Endothelial cell of umbilical vein (primary cell): ENCODE data around the gene CCDC88B. TPM values are rescaled to one million over a fixed set of nuclear protein-coding genes. Genes with fewer than 3 reads are reported as not detected.

Experiments used
- BruUV-seq: library from RNA; stranded (reverse); fragments of 400-500 nt; replicated peaks from 2 replicates; lab custom pipeline; 2021; lab: Mats Ljungman, UMichigan
- CTCF ChIA-PET: fragments of 300-600, 350-600 bp; sonication (Branson Sonifier 250); formaldehyde crosslinking; loops from one replicate; lab custom pipeline; 2021; ENCODE audit warnings: antibody characterized with exemption, inconsistent platforms; lab: Charles Lee
- POLR2A ChIA-PET: fragments of 300-600, 350-600 bp; sonication (Branson Sonifier 250); formaldehyde crosslinking; loops from one replicate; lab custom pipeline; 2021; ENCODE audit warnings: antibody characterized with exemption, inconsistent platforms; lab: Charles Lee
- DNase-seq: peaks from one replicate; pipeline ENCODE4 v3.0.0-alpha.2; 2011; ENCODE audit warnings: low read depth, low spot score
- FAIRE-seq: peaks from 2 replicates; lab custom pipeline; 2011; peaks lifted over from hg19 to GRCh38; lab: Jason Lieb, UNC
- H2AFZ ChIP-seq: 2 replicates; pipeline ENCODE4 v1.6.0; 2012; ENCODE audit warnings: low read depth, low read length, control low read depth, inconsistent platforms
- H3K27ac ChIP-seq: 2 replicates; pipeline ENCODE4 v1.5.1; 2011; ENCODE audit warnings: low read depth, mild to moderate bottlenecking, control low read depth, low read length, moderate library complexity; ENCODE audit not compliant: insufficient read depth
- H3K27me3 ChIP-seq, 2 experiments: 2 replicates each; pipeline versions ENCODE4 v1.6.0 to v1.6.1; 2011; ENCODE audit warnings: low read length in 2 of 2, mixed read lengths in 1 of 2; ENCODE audit not compliant: control insufficient read depth in 2 of 2, insufficient read depth in 2 of 2
- H3K36me3 ChIP-seq, 2 experiments: 2 replicates in 1 of 2; 3 replicates in 1 of 2; pipeline ENCODE4 v1.5.1; 2011; ENCODE audit warnings: low read length in 2 of 2, mild to moderate bottlenecking in 1 of 2, moderate library complexity in 1 of 2; ENCODE audit not compliant: control insufficient read depth in 2 of 2, insufficient read depth in 2 of 2; ENCODE audit errors: extremely low read depth in 1 of 2
- H3K4me1 ChIP-seq: 3 replicates; pipeline ENCODE4 v1.5.1; 2011; ENCODE audit warnings: mild to moderate bottlenecking, low read length; ENCODE audit not compliant: control insufficient read depth, insufficient read depth; ENCODE audit errors: extremely low read depth
- H3K4me2 ChIP-seq: 2 replicates; pipeline ENCODE4 v1.6.1; 2011; ENCODE audit warnings: low read length, control low read depth, mixed read lengths; ENCODE audit not compliant: insufficient read depth
- H3K4me3 ChIP-seq, 3 experiments: fragments of 200-600 bp in 1 of 3; sonication (generic), shearing (Covaris generic) in 1 of 3; replicated peaks in 1 of 3; 2 replicates each; pipeline ENCODE4 v1.5.1; 2011 to 2016; ENCODE audit warnings: control low read depth in 3 of 3, low read length in 3 of 3, mild to moderate bottlenecking in 2 of 3, inconsistent platforms in 1 of 3, low read depth in 1 of 3, moderate library complexity in 1 of 3; ENCODE audit not compliant: insufficient read depth in 1 of 3
- H3K79me2 ChIP-seq: 2 replicates; pipeline ENCODE4 v1.6.0; 2012; ENCODE audit warnings: low read length, inconsistent platforms; ENCODE audit not compliant: control insufficient read depth, insufficient read depth
- H3K9ac ChIP-seq: replicated peaks from 2 replicates; pipeline ENCODE3; 2011; ENCODE audit warnings: low read length, control low read depth; ENCODE audit not compliant: insufficient read depth; ENCODE audit errors: extremely low read depth
- H3K9me1 ChIP-seq: replicated peaks from 3 replicates; pipeline ENCODE4 v1.6.0; 2011; ENCODE audit warnings: mild to moderate bottlenecking, low read length; ENCODE audit not compliant: control insufficient read depth, insufficient read depth; ENCODE audit errors: extremely low read depth
- H3K9me3 ChIP-seq: replicated peaks from 2 replicates; pipeline ENCODE4 v1.5.1; 2012; ENCODE audit warnings: low read length, inconsistent platforms; ENCODE audit not compliant: control insufficient read depth, insufficient read depth
- H4K20me1 ChIP-seq: replicated peaks from 2 replicates; pipeline ENCODE3; 2011; ENCODE audit warnings: mild to moderate bottlenecking, low read length; ENCODE audit not compliant: control insufficient read depth, insufficient read depth; ENCODE audit errors: extremely low read depth
- CTCF ChIP-seq, 2 donors: IDR thresholded peaks; 1 replicate in 1 of 2; 2 replicates in 1 of 2; pipeline ENCODE4 v1.5.1; 2011; ENCODE audit warnings: low read length in 2 of 2, mild to moderate bottlenecking in 2 of 2, moderate library complexity in 2 of 2, control low read depth in 1 of 2, inconsistent platforms in 1 of 2, low read depth in 1 of 2; ENCODE audit not compliant: insufficient read depth in 1 of 2; ENCODE audit errors: extremely low read depth in 1 of 2
- EZH2 ChIP-seq: IDR thresholded peaks from 2 replicates; pipeline ENCODE4 v1.6.1; 2012; ENCODE audit warnings: borderline replicate concordance, low read depth, mild to moderate bottlenecking, moderate library complexity, low read length, inconsistent platforms; ENCODE audit not compliant: severe bottlenecking
- FOS ChIP-seq: IDR thresholded peaks from 2 replicates; pipeline ENCODE4 v1.6.1; 2011; ENCODE audit warnings: mild to moderate bottlenecking, low read length, moderate library complexity, borderline replicate concordance; ENCODE audit not compliant: insufficient read depth
- GATA2 ChIP-seq: IDR thresholded peaks from 2 replicates; pipeline ENCODE4 v1.7.0; 2011; ENCODE audit warnings: low read depth, mild to moderate bottlenecking, moderate library complexity, mixed read lengths, low read length; ENCODE audit not compliant: insufficient read length, insufficient read depth
- JUN ChIP-seq: IDR thresholded peaks from 2 replicates; pipeline ENCODE4 v1.6.1; 2011; ENCODE audit warnings: borderline replicate concordance, low read depth; ENCODE audit not compliant: insufficient read length, insufficient read depth
- MYC ChIP-seq: IDR thresholded peaks from one replicate; pipeline ENCODE4 v1.6.1; 2011; ENCODE audit warnings: mild to moderate bottlenecking, low read depth, low read length
- POLR2A ChIP-seq: IDR thresholded peaks from 2 replicates; pipeline ENCODE4 v1.6.1; 2012; ENCODE audit warnings: low read depth, mild to moderate bottlenecking, control low read depth, low read length
- POLR2AphosphoS5 ChIP-seq: IDR thresholded peaks from 2 replicates; pipeline ENCODE4 v1.6.1; 2012; ENCODE audit warnings: low read depth, mild to moderate bottlenecking, control low read depth, low read length, moderate library complexity; ENCODE audit not compliant: insufficient read depth
- dilution Hi-C: fragments of 300-500 bp; cut with MboI; formaldehyde crosslinking; loops from one replicate; pipeline ENCODE4 v1.15.0; 2019; ENCODE audit warnings: low sequenced_read_pairs; ENCODE audit not compliant: extremely low pct_ligation_motif_present
- intact Hi-C: fragments of 100-400 bp; cut with micrococcal nuclease; formaldehyde crosslinking; loops from one replicate; pipeline ENCODE4 v1.10.0; 2022
- polyA plus RNA-seq, 4 experiments: library from polyadenylated mRNA; depleted of rRNA in 3 of 4; stranded (reverse) in 3 of 4; unstranded in 1 of 4; fragments of >200 nt; gene quantifications; 2 replicates each; pipeline versions ENCODE4 v1.2.1 to v1.2.3, GENCODE V29; 2011 to 2012; ENCODE audit warnings: missing spikeins in 1 of 4
- total RNA-seq: library from RNA; stranded (reverse); gene quantifications from 2 replicates; pipeline ENCODE4 v1.2.3, GENCODE V29; 2021
- TF ChIP-seq, protein P1 (sequence below): IDR thresholded peaks from 2 replicates; pipeline ENCODE4 v1.6.1; 2011; ENCODE audit not compliant: insufficient read depth, insufficient read length

The CCDC88B gene
- total and polyA plus RNA-seq, 2 donors (not counting 3 experiments of a cell fraction or from before 2014, with no cell fraction given): 1.8 to 2.7 TPM

DNA sequence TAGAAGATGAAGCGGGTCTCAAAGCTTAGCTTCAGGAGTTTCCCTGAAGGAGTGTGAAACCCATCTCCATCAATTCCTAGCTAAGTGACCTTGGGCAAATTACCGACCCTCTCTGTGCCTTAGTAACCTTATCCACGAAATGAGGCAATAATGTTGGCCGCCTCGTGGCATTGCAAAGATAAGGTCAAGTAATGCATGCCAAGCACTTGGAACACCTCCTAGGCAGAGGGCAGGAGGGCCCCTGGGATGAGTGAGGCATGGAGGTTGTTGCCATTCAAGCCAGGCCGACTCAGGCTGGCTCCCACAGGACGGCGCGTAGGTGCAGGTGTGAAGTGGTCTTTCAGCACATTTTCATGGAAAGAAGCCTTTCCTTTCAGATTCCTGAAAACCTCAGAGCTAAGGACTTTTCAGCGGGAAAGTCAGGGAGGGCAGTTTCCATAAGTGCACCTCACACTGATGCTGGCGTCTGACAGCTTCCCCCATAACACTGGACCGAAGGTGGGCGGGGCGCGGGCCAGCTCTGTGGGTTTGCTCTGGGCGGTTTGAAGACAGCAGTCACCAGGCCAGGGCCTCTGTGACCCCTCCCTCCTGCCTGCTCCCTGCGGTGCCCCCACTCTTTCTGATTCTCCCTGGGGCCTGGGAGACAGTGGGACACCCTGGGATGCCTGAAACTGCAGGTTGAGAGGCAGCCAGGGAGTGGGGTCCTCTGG, 44.2 kb downstream of the CCDC88B start:
- no peaks in the 10 kb centered on the region for H3K9me3 ChIP-seq
- H3K4me1 ChIP-seq: no peaks in the 10 kb centered on the region
- DNase-seq (no peak), FAIRE-seq (no peak)
- no peak overlapping the region for H3K4me3 ChIP-seq
- H2AFZ ChIP-seq: no peak overlapping the region
- no peak overlapping the region for H3K9ac ChIP-seq
- CTCF ChIA-PET: no interaction called here
- no TSS peak for BruUV-seq
- no peaks in the 10 kb centered on the region for H3K79me2 ChIP-seq
- H3K9me1 ChIP-seq: no peaks in the 10 kb centered on the region
- H3K27ac ChIP-seq: no peak overlapping the region
- dilution Hi-C loops: no loop called here
- TF ChIP-seq EZH2 (no peak), MYC (no peak), CTCF (IDR thresholded peaks at IDR 0.05; ENCODE audit: extremely low read depth in 1 of 2, insufficient read depth in 1 of 2, low read depth in 1 of 2, low read length in 2 of 2) (no peak), JUN (no peak), GATA2 (no peak), POLR2A (no peak), POLR2AphosphoS5 (no peak), FOS (no peak)
- TF ChIP-seq, protein P1, sequence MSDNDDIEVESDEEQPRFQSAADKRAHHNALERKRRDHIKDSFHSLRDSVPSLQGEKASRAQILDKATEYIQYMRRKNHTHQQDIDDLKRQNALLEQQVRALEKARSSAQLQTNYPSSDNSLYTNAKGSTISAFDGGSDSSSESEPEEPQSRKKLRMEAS: no peak
- intact Hi-C loops: no loop called here
- no peaks in the 10 kb centered on the region for H4K20me1 ChIP-seq
- POLR2A ChIA-PET: no interaction called here
- H3K36me3 ChIP-seq: no peaks in the 10 kb centered on the region
- H3K4me2 ChIP-seq: no peak overlapping the region
- peaks cover 2 to 6% of the 10 kb centered on the region in 2 experiments for H3K27me3 ChIP-seq
